Thyroid gland (tissue), 4 donors: ENCODE measurements around the gene SERTAD4. TPM values are rescaled to one million over a fixed set of nuclear protein-coding genes. Genes with fewer than 3 reads are reported as not detected.

Source experiments
- DNase-seq, 2 donors: peaks; one replicate each; pipeline ENCODE4 v3.0.0-alpha.2; 2019
- H3K27ac ChIP-seq, 3 donors: fragments of 200-600 bp; sonication (generic); 1 replicate in 2 of 3; 2 replicates in 1 of 3; pipeline ENCODE4 v1.5.1; 2016 to 2019; ENCODE audit warnings: mild to moderate bottlenecking in 1 of 3, moderate library complexity in 1 of 3
- H3K27me3 ChIP-seq: fragments of 200-600 bp; sonication (generic); one replicate; pipeline ENCODE4 v1.5.1; 2019
- H3K36me3 ChIP-seq, 2 donors: fragments of 200-600 bp; sonication (generic); one replicate each; pipeline ENCODE4 v1.5.1; 2016 to 2019
- H3K4me1 ChIP-seq, 2 donors: fragments of 200-600 bp; sonication (generic); one replicate each; pipeline ENCODE4 v1.5.1; 2017 to 2019
- H3K4me3 ChIP-seq, 3 donors: fragments of 200-600 bp; sonication (generic); replicated peaks in 1 of 3; 1 replicate in 2 of 3; 2 replicates in 1 of 3; pipeline ENCODE4 v1.5.1; 2016; ENCODE audit warnings: mild to moderate bottlenecking in 1 of 3
- H3K9me3 ChIP-seq: fragments of 200-600 bp; sonication (generic); one replicate; pipeline ENCODE4 v1.5.1; 2017
- POLR2A ChIP-seq, 2 donors: fragments of 450-650 bp; IDR thresholded peaks; one replicate each; pipeline ENCODE4 v1.6.1; 2017; ENCODE audit warnings: antibody characterized with exemption in 2 of 2, mild to moderate bottlenecking in 2 of 2, moderate library complexity in 1 of 2
- WGBS, 2 donors: methylation state at CpG; one replicate each; pipeline ENCODE4 v1.1.5; 2017; 5-methylcytosine and 5-hydroxymethylcytosine counted together
- intact Hi-C: fragments of 100-400 bp; cut with DNase I; formaldehyde crosslinking; loops from one replicate; pipeline ENCODE4 v1.15.1; 2023
- total RNA-seq, 4 donors: library from RNA; depleted of rRNA; stranded (reverse); fragments of >200 nt; gene quantifications; one replicate each; pipeline ENCODE4 v1.2.3, GENCODE V29; 2016
- TF ChIP-seq, protein P1 (sequence below), 6 experiments: fragments of 200-600 bp in 3 of 6; fragments of 450-650 bp in 3 of 6; sonication (generic) in 3 of 6; IDR thresholded peaks; one replicate each; pipeline ENCODE4 v1.5.1; 2016 to 2019; ENCODE audit warnings: antibody characterized with exemption in 6 of 6, mild to moderate bottlenecking in 2 of 6, inconsistent platforms in 1 of 6, moderate library complexity in 1 of 6

SERTAD4 gene
- total RNA-seq, 4 donors from 2014 or later, result 1.5 to 4.0 (median 3.6) TPM

DNA sequence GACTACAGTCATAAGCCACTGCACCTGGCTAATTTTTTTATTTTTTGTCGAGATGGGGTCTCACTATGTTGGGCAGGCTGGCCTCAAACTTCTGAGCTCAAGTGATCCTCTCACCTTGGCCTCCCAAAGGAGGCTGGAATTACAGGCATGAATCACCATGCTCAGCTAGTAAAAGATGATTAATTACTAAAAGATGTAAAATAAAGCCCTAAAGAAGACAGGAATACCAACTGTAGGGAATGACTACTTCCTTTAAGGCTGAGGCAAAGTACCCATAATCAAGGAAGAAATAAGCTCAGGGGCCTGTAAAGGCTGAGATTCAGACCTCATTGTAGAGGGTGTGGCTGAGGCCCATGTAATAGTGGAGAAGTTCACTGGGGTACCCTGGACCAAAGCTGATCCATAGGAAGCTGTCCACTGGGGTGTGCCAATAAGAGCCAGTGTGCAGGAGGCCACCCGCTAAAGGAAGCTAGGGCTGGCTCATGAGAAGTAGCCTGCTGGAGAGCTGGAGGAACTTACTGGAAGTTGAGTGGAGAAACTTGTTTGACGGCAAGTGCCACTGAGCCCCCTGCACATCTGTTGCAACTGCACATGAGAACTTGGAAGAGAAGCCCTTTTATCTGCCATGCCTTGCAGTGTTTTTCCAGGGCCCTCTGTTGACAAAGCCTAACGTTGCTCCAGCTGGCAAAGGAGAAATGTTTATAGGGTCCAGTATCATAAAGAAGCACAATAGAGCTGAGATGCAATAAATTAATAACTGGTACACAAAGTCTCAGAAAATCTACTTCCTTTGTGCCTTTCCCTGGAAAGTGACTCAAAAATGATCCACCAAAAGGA, 17.8 kb upstream of the SERTAD4 start:
- intact Hi-C loops, result no loop called here
- no peak for DNase-seq
- H3K27me3 ChIP-seq, result no peaks in the 10 kb centered on the region
- TF ChIP-seq, protein P1, sequence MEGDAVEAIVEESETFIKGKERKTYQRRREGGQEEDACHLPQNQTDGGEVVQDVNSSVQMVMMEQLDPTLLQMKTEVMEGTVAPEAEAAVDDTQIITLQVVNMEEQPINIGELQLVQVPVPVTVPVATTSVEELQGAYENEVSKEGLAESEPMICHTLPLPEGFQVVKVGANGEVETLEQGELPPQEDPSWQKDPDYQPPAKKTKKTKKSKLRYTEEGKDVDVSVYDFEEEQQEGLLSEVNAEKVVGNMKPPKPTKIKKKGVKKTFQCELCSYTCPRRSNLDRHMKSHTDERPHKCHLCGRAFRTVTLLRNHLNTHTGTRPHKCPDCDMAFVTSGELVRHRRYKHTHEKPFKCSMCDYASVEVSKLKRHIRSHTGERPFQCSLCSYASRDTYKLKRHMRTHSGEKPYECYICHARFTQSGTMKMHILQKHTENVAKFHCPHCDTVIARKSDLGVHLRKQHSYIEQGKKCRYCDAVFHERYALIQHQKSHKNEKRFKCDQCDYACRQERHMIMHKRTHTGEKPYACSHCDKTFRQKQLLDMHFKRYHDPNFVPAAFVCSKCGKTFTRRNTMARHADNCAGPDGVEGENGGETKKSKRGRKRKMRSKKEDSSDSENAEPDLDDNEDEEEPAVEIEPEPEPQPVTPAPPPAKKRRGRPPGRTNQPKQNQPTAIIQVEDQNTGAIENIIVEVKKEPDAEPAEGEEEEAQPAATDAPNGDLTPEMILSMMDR (IDR thresholded peaks at IDR 0.05), result no peak
- TF ChIP-seq POLR2A (IDR thresholded peaks at IDR 0.05), result no peak
- 55 to 60% methylated on average over 4 of the region's 4 CpGs for WGBS, 2 donors
- H3K4me3 ChIP-seq, result no peak overlapping the region
- no peaks in the 10 kb centered on the region for H3K36me3 ChIP-seq
- no peaks in the 10 kb centered on the region for H3K4me1 ChIP-seq
- no peaks in the 10 kb centered on the region for H3K9me3 ChIP-seq
- no peak overlapping the region for H3K27ac ChIP-seq

DNA sequence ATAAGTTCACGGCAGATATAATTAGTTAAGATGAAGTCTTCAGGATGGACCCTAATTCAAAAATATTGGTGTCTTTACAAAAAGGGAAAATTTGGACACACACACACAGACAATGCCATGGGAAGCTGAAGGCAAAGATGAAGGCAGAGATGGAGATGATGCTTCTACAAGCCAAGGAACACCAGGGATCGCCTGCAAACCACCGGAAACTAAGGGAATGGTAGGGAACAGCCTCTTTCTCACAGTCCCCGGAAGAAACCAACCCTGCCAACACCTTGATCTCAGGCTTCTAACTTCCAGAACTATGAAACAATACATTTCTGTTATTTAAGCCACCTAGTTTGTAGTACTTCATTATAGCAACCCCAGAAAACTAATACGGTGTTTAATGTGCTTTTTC, 15.1 kb upstream of the SERTAD4 start:
- Histone ChIP-seq H3K4me1 (peaks cover 0 to 4% of the 10 kb centered on the region in 2 donors), H3K9me3 (no peaks in the 10 kb centered on the region), H3K4me3 (no peak overlapping the region), H3K36me3 (no peaks in the 10 kb centered on the region), H3K27ac (no peak overlapping the region), H3K27me3 (no peaks in the 10 kb centered on the region)
- no peak for DNase-seq
- intact Hi-C loops, result no loop called here
- no peak for TF ChIP-seq POLR2A (IDR thresholded peaks at IDR 0.05)
- TF ChIP-seq, protein P1 (IDR thresholded peaks at IDR 0.05), result no peak
- 93 to 94% methylated on average over 5 of the region's 5 CpGs for WGBS, 2 donors

DNA sequence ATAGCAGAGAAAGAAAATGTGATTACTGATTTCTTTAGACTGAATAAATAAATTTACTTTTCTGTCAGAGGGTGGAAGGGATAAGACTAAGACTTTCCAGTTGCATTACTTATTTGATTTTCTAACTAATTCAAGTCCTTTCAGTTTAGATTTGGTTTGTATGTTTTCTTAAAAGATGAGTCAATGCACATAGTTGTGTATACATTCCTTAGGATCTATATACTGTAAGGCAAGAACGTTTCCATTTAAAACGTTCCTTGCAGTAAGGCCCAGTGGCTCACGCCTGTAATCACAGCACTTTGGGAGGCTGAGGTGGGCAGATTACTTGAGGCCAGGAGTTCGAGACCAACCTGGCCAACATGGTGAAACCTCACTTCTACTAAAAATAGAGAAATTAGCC, 14.5 kb upstream of the SERTAD4 start:
- 75 to 88% methylated on average over 4 of the region's 4 CpGs for WGBS, 2 donors

DNA sequence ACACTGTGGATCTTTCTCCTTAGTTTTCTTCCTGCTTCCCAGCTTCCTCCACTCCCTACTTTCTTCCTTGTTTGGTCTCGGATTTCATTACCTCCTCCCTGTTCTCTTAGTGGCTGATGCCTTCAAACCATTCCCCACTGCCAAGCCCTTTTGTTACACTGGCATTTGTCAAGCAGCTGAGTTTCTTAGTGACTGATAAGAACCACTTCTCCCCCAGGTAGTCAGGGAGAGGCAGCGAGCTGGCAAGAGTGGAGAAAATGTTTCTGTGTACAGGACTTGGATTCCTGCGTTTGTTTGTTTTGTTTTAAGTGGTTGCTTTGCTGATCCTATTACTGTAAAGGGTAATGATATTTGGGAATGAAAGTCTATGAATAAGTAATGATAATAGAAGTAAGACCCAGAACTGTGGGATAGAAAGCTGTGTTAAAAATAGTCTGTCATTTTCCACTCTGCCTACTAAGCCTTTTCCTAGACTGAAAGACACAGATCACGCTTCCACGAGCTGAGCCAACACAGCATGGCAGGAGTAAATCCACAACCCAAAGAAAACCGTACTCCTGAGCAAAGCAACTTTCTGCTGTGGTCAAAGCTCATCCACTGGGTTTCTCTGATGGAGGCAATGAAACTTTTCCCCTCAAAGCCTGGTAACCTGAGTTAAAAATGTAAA, 10.1 kb upstream of the SERTAD4 start:
- Histone ChIP-seq H3K9me3 (no peaks in the 10 kb centered on the region), H3K36me3 (no peaks in the 10 kb centered on the region), H3K27me3 (no peaks in the 10 kb centered on the region), H3K4me3 (no peak overlapping the region), H3K4me1 (peaks cover 5 to 13% of the 10 kb centered on the region in 2 donors), H3K27ac (peak overlapping the region; percentile 73 to 80 (median 77))
- intact Hi-C loops, result no loop called here
- TF ChIP-seq POLR2A (IDR thresholded peaks at IDR 0.05), result peak in 1 of 2 donors; percentile 76
- TF ChIP-seq, protein P1 (IDR thresholded peaks at IDR 0.05), result peak in 2 of 6 experiments; percentile 7 to 10
- DNase-seq, result peak; percentile 72 to 81
- 13 to 19% methylated on average over 6 of the region's 6 CpGs for WGBS, 2 donors

More for the DNA sequence above, 14.5 kb upstream of the SERTAD4 start:
- Histone ChIP-seq H3K27me3 (no peaks in the 10 kb centered on the region), H3K36me3 (no peaks in the 10 kb centered on the region), H3K4me3 (no peak overlapping the region), H3K27ac (no peak overlapping the region), H3K4me1 (peaks cover 5 to 9% of the 10 kb centered on the region in 2 donors), H3K9me3 (no peaks in the 10 kb centered on the region)
- TF ChIP-seq, protein P1 (IDR thresholded peaks at IDR 0.05), result no peak
- no peak for TF ChIP-seq POLR2A (IDR thresholded peaks at IDR 0.05)
- DNase-seq, result no peak
- intact Hi-C loops, result no loop called here
